ENCODE data around the gene COQ8B.
A peak's percentile ranks its signal among the peaks of the same experiment; 100 is the strongest.
"Not testable (repeated sequence)": the region's sequence is repeated elsewhere in the genome, so short reads cannot be mapped to it uniquely, and the experiment has no call there.

The COQ8B gene

DNA sequence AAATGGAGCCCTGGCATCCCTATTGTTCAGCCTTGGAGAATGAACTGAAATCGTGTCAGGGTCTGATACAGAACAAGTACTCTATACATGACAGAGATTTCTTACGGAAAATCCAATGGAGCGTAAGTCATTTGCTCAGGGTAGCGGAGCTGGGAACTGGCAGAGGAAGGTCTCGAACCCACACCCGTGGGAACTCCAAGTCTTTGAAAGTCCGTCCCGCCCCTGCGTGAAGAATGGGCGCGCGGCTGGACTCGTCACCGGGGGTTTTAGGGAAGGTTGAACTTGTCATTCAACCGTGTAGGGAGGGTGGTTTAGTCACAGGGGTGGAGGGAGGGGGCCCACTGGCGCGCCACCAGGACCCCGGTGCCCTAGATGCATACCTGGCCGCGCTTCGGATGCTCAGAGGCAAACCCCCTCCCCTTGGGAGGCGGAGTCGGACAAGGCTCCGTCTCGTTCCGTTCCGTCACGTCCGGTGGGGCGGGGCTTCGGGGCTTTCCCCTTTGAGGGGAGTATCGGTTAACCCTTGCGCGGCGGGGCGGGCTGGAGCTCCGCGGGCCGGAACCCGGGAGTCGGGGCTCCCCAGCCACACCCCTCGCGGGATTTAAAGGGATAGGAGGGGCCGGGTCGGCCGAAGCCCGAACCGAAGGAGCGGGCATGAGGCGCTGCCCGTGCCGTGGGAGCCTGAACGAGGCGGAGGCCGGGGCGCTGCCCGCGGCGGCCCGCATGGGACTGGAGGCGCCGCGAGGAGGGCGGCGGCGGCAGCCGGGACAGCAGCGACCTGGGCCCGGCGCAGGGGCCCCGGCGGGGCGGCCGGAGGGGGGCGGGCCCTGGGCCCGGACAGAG lies at the start of gene COQ8B, which contains the start of gene ITPKC:
Gene COQ8B, minus strand, starts transcription at position 405 of the 843 bp plus-strand sequence. CDS start 2,254 bp downstream, outside the sequence.
Gene ITPKC, plus strand, starts transcription at position 631 of the 843 bp plus-strand sequence. Its CDS starts 24 bp downstream, at position 655.
- peak; percentile 95 to 99 for DNase-seq

GRCh38 chr19:40766385-40766784 lies 49.7 kb upstream of the COQ8B start:
- DNase-seq, result not testable (repeated sequence)

GRCh38 chr19:40763963-40764362 lies 47.3 kb upstream of the COQ8B start:
- DNase-seq, result no peak

GRCh38 chr19:40763526-40763925 lies 46.8 kb upstream of the COQ8B start:
- DNase-seq, result no peak

DNA sequence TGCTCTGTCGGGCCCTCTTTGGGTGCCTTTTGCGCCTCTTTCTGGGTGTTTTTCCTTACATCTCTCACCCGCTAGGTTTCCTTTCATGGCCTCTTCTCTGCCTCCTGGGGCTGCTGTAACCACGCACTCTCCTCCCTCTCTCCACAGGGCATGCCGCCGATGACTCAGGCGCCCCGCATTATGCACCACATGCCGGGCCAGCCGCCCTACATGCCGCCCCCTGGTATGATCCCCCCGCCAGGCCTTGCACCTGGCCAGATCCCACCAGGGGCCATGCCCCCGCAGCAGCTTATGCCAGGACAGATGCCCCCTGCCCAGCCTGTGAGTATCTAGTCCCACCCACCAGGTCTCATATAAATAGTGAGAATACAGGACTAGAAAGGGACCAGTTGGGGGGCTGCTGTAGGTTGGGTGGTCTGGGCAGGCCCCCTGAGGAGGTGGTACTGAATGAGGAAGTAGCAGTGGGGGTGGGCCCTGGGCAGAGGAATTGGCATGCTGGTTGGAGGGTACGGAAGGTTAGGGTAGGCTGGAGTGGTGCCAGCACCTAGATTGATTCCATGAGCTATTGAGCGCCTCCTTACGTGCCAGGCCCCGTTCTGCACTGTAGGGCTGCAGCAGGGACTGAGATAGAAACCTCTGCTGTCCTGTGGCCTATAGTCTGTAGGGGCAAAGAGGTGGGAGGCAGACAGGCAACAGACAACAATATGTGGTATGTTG lies 46.2 kb upstream of the COQ8B start:
- no peak for DNase-seq

- no peak for DNase-seq
Measured at GRCh38 chr19:40759352-40759751, 42.7 kb upstream of the COQ8B start.

DNA sequence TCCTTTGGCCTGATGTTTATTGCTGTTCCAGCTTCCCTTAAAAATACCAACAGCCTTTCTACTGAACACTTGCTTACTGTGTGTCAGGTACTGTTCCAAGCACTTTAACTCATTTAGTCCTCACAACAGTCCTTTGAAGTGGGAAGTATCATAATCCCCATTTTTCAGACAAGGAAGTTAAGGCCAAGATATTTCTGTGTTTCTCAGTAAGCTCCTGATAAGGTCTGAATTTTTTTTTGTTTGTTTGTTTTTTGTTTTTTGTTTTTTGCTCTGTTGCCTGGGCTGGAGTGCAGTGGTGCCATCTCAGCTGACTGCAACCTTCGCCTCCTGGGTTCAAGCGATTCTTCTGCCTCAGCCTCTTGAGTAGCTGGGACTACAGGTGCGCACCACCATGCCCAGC lies 41.8 kb upstream of the COQ8B start:
- no peak for DNase-seq

- DNase-seq, result no peak
Measured at GRCh38 chr19:40756502-40757110, 39.9 kb upstream of the COQ8B start.

DNA sequence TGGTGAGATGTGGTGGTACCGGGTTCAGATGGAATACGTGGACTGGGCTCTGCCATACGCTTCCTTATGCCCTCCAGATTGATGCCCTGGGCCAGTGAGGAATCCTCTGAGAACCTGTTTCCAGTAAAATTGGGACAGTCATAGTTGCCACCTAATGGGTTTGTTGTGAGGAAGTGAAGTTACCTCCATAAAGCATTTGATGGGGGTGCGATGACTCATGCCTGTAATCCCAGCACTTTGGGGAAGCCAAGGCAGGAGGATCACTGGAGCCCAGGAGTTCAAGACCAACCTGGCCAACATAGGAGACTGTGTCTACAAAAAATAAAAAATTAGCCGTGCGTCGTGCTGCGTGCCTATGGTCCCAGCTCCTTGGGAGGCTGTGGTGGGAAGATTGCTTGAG lies 39.1 kb upstream of the COQ8B start:
- no peak for DNase-seq

- no peak for DNase-seq
Measured at GRCh38 chr19:40755248-40755624, 38.5 kb upstream of the COQ8B start.

DNA sequence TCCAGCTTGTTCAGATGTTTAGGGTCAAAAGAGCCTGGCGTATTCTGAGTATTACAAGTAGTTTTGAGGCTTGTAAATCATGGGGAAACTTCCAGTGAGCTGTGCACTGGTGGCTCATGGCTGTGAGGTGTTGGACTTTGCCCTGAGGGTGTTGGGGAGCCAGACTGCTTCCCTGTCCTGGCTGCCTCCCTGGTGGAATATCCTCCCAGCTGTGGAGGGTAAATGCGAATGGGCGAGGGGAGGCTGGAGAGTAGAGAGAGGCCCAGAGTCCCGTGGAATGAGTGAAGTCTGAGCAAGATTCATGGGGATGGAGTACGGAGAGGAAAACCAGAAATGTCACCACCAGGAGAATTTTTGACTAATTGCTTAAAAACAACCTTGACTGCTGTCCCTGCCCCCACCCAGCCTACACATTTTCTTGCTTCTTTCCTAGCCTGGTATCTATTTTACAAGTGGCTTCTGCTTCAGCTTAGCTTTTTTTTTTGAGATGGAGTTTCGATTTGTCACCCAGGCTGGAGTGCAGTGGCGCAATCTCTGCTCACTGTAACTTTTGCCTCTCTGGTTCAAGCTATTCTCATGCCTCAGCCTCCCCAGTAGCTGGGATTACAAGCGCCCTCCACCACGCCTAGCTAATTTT lies 38.0 kb upstream of the COQ8B start:
- DNase-seq, result peak; percentile 80 to 89

- peak in 1 of 2 donors; percentile 28 for DNase-seq
Measured at GRCh38 chr19:40752257-40752781, 35.6 kb upstream of the COQ8B start.

- peak; percentile 98 for DNase-seq
Measured at GRCh38 chr19:40750874-40751537, 34.3 kb upstream of the COQ8B start, which contains the start of gene SNRPA. Gene SNRPA, plus strand, starts transcription at chr19:40751203. Its CDS starts 206 bp downstream, at chr19:40751409.

DNA sequence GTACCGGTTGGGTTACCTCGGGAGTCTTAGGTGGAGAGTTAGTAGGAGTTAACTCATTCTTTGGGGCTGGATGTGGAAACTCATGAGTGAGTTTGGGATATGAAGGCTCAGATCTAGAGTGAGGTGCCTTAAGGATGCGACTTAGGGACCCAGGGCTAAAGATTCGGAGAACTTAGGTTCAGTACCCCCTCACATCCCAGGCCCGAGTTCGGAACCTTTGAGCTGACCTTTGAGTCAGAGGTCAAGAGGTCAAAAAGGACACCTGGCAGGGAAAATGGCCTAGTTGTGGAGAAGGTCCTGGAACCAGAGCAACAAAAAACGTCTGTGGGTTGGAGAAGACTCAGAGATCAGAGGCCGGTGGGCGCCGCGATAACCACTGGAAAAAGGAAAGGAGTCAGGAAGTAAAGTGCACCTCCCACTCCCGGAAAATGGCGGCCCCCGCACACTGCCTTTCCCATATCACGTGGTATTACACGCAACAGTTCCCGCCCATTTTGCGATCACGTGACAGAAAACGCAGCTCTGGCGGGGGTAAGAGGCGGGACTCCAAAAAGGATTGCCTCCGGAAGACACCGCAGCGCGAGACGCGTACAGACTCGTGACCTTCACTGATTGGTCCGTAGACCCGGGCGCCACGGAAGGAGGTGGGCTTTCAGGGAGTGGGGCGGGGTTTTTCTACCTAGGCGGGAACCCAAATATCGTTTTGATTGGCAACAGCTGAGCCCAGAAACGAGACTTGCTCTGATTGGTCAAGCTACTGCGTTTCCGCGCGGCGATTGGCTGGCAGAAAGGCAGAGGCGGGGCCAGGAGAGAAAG lies 33.6 kb upstream of the COQ8B start, which contains the start of gene ACTMAP:
Gene ACTMAP, minus strand, starts transcription at position 420 of the 816 bp plus-strand sequence. CDS start 674 bp downstream, outside the sequence.
- peak; percentile 100 for DNase-seq

DNA sequence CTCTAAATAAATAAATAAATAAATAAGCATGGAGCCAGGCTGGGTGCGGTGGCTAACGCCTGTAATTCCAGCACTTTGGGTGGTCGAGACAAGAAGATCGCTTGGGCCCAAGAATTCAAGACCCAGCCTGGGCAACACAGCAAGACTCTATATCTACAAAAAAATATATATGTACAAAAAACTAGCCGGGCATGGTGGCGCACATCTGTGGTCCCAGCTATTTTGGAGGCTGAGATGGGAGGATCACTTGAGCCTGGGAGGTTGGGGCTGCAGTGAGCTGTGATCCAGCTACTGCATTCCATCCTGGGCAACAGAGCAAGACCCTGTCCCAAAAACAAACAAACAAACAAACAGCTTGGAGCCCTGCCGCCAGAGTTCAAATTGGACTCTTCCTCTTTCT lies 30.9 kb upstream of the COQ8B start:
- DNase-seq, result no peak

GRCh38 chr19:40745402-40745780 lies 28.7 kb upstream of the COQ8B start:
- DNase-seq, result no peak

GRCh38 chr19:40744554-40745401 lies 28.1 kb upstream of the COQ8B start:
- DNase-seq, result no peak

- no peak for DNase-seq
Measured at GRCh38 chr19:40743926-40744325, 27.2 kb upstream of the COQ8B start.

DNA sequence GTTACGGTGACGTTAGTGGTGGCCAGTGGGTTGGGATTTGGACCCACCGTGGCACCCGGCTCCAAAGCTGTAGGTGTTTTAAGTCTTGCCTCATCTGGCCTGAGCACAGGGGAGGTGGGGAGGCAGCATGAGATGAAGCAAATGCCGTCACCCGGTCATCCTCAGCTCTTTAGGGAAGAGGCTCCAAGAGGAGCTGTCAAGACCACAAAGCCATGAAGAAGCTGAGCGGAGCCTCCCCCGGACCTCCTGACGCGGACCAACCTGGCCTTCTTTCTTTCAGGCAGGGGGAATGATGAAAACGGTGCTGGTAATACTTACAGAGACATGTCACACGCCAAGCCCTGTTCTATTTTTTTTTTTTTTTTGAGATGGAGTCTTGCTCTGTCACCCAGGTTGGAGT lies 26.2 kb upstream of the COQ8B start:
- no peak for DNase-seq

- DNase-seq, result no peak
Measured at GRCh38 chr19:40742477-40742876, 25.8 kb upstream of the COQ8B start.
